Left forelimb (tissue), 1 donor: Measurements from ENCODE around the gene KCNT2.

Experiments used
- DNase-seq: peaks from one replicate; pipeline ENCODE4 v3.0.0-alpha.2; 2018; ENCODE audit warnings: low spot score

KCNT2 gene

GRCh38 chr1:196393742-196394141 lies 214.5 kb downstream of the KCNT2 start:
- DNase-seq: no peak

GRCh38 chr1:196393282-196393681 lies 215.0 kb downstream of the KCNT2 start:
- no peak for DNase-seq

- no peak for DNase-seq
Measured at GRCh38 chr1:196387766-196388165, 220.5 kb downstream of the KCNT2 start.

- no peak for DNase-seq
Measured at GRCh38 chr1:196385109-196385508, 223.1 kb downstream of the KCNT2 start.

- no peak for DNase-seq
Measured at GRCh38 chr1:196382383-196382782, 225.9 kb downstream of the KCNT2 start.

- no peak for DNase-seq
Measured at GRCh38 chr1:196381544-196381943, 226.7 kb downstream of the KCNT2 start.

- no peak for DNase-seq
Measured at GRCh38 chr1:196380316-196380715, 227.9 kb downstream of the KCNT2 start.

- no peak for DNase-seq
Measured at GRCh38 chr1:196377811-196378210, 230.4 kb downstream of the KCNT2 start.

GRCh38 chr1:196376630-196377328 lies 231.5 kb downstream of the KCNT2 start:
- no peak for DNase-seq

- no peak for DNase-seq
Measured at GRCh38 chr1:196373798-196374197, 234.4 kb downstream of the KCNT2 start.

GRCh38 chr1:196372896-196373536 lies 235.2 kb downstream of the KCNT2 start:
- no peak for DNase-seq

- no peak for DNase-seq
Measured at GRCh38 chr1:196367838-196368237, 240.4 kb downstream of the KCNT2 start.

GRCh38 chr1:196366817-196367495 lies 241.3 kb downstream of the KCNT2 start:
- DNase-seq: no peak

GRCh38 chr1:196361112-196361714 lies 247.0 kb downstream of the KCNT2 start:
- DNase-seq: no peak

GRCh38 chr1:196357913-196358312 lies 250.3 kb downstream of the KCNT2 start:
- no peak for DNase-seq

GRCh38 chr1:196355206-196355786 lies 252.9 kb downstream of the KCNT2 start:
- no peak for DNase-seq

- DNase-seq: no peak
Measured at GRCh38 chr1:196344453-196344852, 263.8 kb downstream of the KCNT2 start.

- no peak for DNase-seq
Measured at GRCh38 chr1:196324345-196324744, 283.9 kb downstream of the KCNT2 start.

- DNase-seq: no peak
Measured at GRCh38 chr1:196323869-196324268, 284.4 kb downstream of the KCNT2 start.

- DNase-seq: no peak
Measured at GRCh38 chr1:196319301-196319700, 288.9 kb downstream of the KCNT2 start.

GRCh38 chr1:196317535-196318522 lies 290.4 kb downstream of the KCNT2 start:
- DNase-seq: no peak
